RWPE1 (cell line): ENCODE results near the gene IRGQ.

ENCODE experiments used
- CTCF ChIA-PET: fragments of 350-600 bp; sonication (Branson Sonifier 250); formaldehyde crosslinking; extraction: SDS; loops from one replicate; lab custom pipeline; 2021; lab: Yijun Ruan, JAX
- POLR2A ChIA-PET: fragments of 400-600 bp; formaldehyde crosslinking; extraction: SDS; loops from one replicate; lab custom pipeline; 2020; ENCODE audit warnings: antibody characterized with exemption; ENCODE audit not compliant: low non-redundant PET; lab: Yijun Ruan, JAX
- DNase-seq: peaks from one replicate; pipeline ENCODE4 v3.0.0; 2012; ENCODE audit warnings: low spot score
- H3K27ac ChIP-seq: fragments of 450-650 bp; 2 replicates; pipeline ENCODE4 v1.5.1; 2017
- CTCF ChIP-seq: fragments of 450-650 bp; conservative IDR thresholded peaks from 2 replicates; pipeline ENCODE4 v1.5.1; 2017; ENCODE audit warnings: low read depth, mild to moderate bottlenecking

IRGQ gene

DNA sequence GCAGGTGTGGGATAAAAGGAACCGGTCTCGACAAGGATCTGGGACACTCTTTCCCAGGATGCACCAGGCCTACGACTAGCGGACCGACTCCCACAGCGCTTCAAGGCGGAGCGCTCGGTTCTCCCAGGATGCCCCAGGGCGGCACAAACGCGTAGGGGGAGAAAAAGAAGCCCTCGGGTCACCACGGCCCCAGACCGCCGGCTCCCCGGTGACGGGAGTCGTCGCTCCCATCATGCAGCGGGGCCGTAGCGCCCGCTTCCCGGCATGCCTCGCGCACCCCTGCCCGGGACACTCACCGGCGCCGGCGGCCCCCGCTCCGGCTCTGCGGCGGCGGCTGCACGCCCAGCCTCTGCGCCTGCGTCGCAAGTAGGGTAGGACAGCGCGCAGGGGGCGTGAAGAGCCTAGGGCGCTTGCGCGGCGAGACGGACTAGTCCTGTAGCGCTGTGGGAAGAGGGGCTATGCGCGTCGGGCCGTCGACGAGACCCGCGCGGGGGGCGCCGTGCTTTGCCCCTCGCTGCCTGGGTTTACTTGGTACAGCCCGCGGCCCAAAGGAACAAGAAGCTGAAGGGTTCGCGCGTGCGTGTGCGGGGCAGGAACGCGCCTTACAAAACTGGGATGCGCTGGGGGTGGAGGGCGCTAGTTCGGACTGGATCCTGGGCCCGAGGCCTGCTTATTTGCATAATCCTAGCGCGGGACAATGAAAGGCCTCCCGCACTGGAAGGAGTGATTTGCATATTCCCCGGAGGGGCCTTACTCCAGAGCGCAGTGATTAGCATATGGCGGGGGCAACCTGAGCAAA lies 23.5 kb upstream of the IRGQ start, which contains the start of gene ZNF428:
Gene ZNF428 (minus strand): TSS at position 368 of the 799 bp plus-strand sequence. CDS start 5,325 bp downstream, outside the sequence.
- DNase-seq = peak; percentile 73
- CTCF ChIA-PET = no interaction called here
- TF ChIP-seq CTCF = no peak
- H3K27ac ChIP-seq = peak within 1 kb of the TSS; percentile 93
- POLR2A ChIA-PET = interaction anchor here (0.5 kb wide), 1 partner anchor 91 kb away, joined by 7 read pairs; no protein-coding TSS in a partner anchor

DNA sequence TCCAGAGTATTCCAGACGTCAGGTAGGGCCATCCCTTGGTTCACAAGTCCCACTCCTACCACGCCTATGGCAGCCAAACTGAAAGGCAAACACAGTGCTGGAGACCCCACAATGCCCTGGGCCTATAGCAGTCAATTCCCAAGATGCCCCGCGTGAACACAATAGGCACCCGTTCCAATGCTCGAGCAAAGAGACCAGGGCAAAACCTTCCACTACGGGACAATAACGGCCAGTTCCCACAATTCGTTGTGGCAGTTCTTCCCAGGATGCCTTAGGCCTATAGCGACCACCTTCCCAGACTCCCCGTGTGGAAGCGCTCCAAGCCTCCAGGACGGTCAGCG lies 23.0 kb upstream of the IRGQ start:
- peak; percentile 27 for DNase-seq
- CTCF ChIA-PET = no interaction called here

GRCh38 chr19:43616954-43617353 lies 21.0 kb upstream of the IRGQ start:
- no peak for TF ChIP-seq CTCF
- POLR2A ChIA-PET = no interaction called here
- peak overlapping the region; percentile 26; the same call in 1 of the 2 replicates for H3K27ac ChIP-seq
- CTCF ChIA-PET = no interaction called here
- DNase-seq = no peak

More for the DNA sequence above, 23.0 kb upstream of the IRGQ start:
- no peak for TF ChIP-seq CTCF
- peak overlapping the region; percentile 93 for H3K27ac ChIP-seq
- POLR2A ChIA-PET = no interaction called here

DNA sequence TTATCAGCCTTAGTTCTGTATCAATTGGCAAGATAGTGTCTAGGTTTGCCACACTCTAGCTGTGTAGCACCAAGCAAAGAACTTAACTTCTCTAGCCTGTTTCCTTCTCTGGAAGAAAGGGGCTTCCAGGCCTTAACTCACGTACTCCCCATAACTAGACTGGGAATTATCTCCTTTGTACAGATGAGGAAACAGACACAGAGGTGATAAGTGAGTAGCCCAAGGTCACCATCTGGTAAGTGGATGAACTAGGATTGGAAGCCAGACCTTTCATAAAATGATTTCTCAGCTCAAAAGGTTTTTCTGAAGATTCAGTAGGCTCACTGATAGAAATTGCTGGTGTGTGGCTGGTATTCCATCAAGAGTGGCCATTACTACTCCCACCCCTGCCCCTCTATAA lies 20.4 kb upstream of the IRGQ start:
- no peak overlapping the region for H3K27ac ChIP-seq
- ChIA-PET POLR2A (no interaction called here), CTCF (no interaction called here)
- no peak for TF ChIP-seq CTCF
- no peak for DNase-seq

GRCh38 chr19:43612374-43612773 lies 16.4 kb upstream of the IRGQ start:
- ChIA-PET CTCF (interaction anchor here (0.5 kb wide), 1 partner anchor 92 kb away, joined by 5 read pairs; no protein-coding TSS in a partner anchor), POLR2A (no interaction called here)
- DNase-seq = no peak
- no peak for TF ChIP-seq CTCF
- H3K27ac ChIP-seq = no peak overlapping the region

DNA sequence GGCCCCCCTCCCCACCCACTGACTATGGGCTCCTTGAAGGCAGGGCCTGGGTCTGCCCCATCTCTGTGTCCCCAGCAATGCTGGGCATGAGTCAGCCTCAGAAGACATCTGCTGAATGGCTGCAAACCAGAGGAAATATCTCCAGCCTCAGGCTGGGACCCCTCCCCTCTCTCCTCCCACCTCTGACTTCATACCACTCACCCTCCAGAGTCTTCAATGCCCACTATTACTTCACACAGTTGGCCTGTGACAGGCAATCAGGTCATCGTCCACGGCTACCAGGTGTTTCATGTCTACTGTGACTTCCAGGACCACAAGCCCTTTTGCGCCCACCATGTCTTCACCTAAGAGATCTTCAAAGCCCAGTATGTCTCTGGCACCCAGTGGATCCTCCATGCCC lies 15.9 kb upstream of the IRGQ start, which contains the start of gene SRRM5:
Gene SRRM5 (plus strand): TSS at position 301 of the 400 bp plus-strand sequence. CDS start 34 bp downstream, at position 335.
- CTCF ChIA-PET = interaction anchor here (0.5 kb wide), 1 partner anchor 92 kb away, joined by 5 read pairs; no protein-coding TSS in a partner anchor
- TF ChIP-seq CTCF = no peak
- H3K27ac ChIP-seq = peak within 1 kb of the TSS; percentile 56
- DNase-seq = no peak
- POLR2A ChIA-PET = no interaction called here
